ENCODE data around the gene PPP2CA. TPM values are rescaled to one million over a fixed set of nuclear protein-coding genes. Genes with fewer than 3 reads are reported as not detected.
A peak's percentile ranks its signal among the peaks of the same experiment; 100 is the strongest.

Gene PPP2CA
- total and polyA plus RNA-seq, 2 of the 13 experiments (the other 11 are each of a cell fraction or from before 2014, with no cell fraction given): 82.4 to 171 TPM

DNA sequence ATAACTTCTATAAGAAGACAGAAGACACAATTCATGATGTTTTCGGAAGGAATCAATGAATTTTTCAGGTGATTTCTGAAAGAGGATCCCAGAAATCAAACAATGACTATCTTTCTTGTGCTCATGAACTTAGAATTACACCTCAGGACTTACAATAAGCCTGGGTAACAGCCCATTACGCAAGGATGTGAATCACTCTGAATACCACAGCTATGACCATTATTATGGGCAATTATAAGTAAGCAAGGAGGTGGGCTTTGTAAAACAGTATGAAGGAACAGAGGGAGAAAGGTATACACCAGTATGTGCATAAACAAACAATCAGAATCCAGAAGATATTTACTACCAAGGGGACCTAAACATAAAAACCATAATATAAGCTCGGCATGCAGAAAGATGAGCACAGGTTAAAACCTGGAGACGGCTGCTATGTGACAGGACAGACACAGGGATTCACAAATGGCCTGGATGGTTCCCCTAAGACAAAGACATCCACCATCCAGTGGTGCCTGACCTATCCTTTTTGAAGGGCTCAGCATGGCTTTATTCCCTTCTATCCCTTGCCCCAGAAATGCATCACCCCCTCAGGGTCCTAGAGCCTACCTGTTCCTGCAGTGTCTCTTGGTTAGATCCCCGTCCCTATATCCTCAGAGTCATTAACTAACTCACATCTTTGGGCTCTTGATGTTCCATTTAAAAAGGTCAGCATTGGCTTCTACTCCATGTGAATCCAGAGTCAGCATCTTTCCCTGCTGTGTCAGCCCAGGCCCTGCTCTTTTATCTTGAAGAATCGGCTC, 21.8 kb upstream of the PPP2CA start:
- no TSS peak for BruUV-seq (replicated peaks)
- intact Hi-C loops (cut with micrococcal nuclease; ENCODE audit: unreplicated experiment) (no loop called here), in situ Hi-C loops (cut with HindIII; ENCODE audit: extremely low pct_ligation_motif_present, low pct_unique_long_range_greater_than_20kb) (no loop called here)
- FAIRE-seq (no peak), DNase-seq (ENCODE audit: low spot score) (peak; percentile 69), ATAC-seq (no peak)
- Histone ChIP-seq H2AFZ (ENCODE audit: low read length) (no peak overlapping the region), H3K27me3 (ENCODE audit: control insufficient read depth in 1 of 2, insufficient read depth in 2 of 2, low read length in 2 of 2) (no peaks in the 10 kb centered on the region), H4K20me1 (ENCODE audit: insufficient read depth, low read length) (no peaks in the 10 kb centered on the region), H3K4me2 (ENCODE audit: low read depth, low read length) (no peak overlapping the region), H3K9ac (ENCODE audit: insufficient read depth, low read depth, low read length) (no peak overlapping the region), H3K27ac (ENCODE audit: extremely low read length, insufficient read depth, low read length) (no peak overlapping the region), H3K4me1 (ENCODE audit: insufficient read depth, low read length) (peaks cover 56% of the 10 kb centered on the region), H3K79me2 (ENCODE audit: insufficient read depth, low read length) (no peaks in the 10 kb centered on the region), H3K9me3 (ENCODE audit: low read length) (no peaks in the 10 kb centered on the region), H3K36me3 (replicated peaks in 1 of 2; ENCODE audit: control insufficient read depth in 1 of 2, insufficient read depth in 2 of 2, low read length in 2 of 2) (no peaks in the 10 kb centered on the region), H3K4me3 (replicated peaks in 1 of 3; ENCODE audit: insufficient read depth in 1 of 3, low read depth in 2 of 3, low read length in 3 of 3) (no peak overlapping the region)
- TF ChIP-seq ZNF572 (CRISPR knock-in tag; IDR thresholded peaks at IDR 0.05) (no peak), ZFP62 (CRISPR knock-in tag; IDR thresholded peaks at IDR 0.05) (no peak), DNMT3B (CRISPR knock-in tag; conservative IDR thresholded peaks at IDR 0.05) (0 out of 2 replicates have a peak, but pooled peaks have one; percentile 29), ZNF350 (CRISPR knock-in tag; IDR thresholded peaks at IDR 0.05; ENCODE audit: borderline replicate concordance, low read depth) (no peak), CEBPB (IDR thresholded peaks at IDR 0.05; ENCODE audit: borderline replicate concordance, low read depth, low read length) (peak; percentile 79), FOSL1 (CRISPR knock-in tag; IDR thresholded peaks at IDR 0.05; ENCODE audit: borderline replicate concordance) (no peak), ASH2L (IDR thresholded peaks at IDR 0.05; ENCODE audit: insufficient read length, low read depth, low read length) (no peak), RFX1 (IDR thresholded peaks at IDR 0.05) (no peak), MAFK (conservative IDR thresholded peaks at IDR 0.05 in 1 of 2, IDR thresholded peaks at IDR 0.05 in 1 of 2; ENCODE audit: low read length in 2 of 2) (0 out of 4 replicates have a peak, but pooled peaks of 1 of the 2 experiments have one; percentile 4), ZNF75D (CRISPR knock-in tag; IDR thresholded peaks at IDR 0.05; ENCODE audit: borderline replicate concordance) (no peak), ARNTL (CRISPR knock-in tag; IDR thresholded peaks at IDR 0.05) (no peak), CEBPG (CRISPR knock-in tag; IDR thresholded peaks at IDR 0.05) (peak; percentile 64), REPIN1 (CRISPR knock-in tag; IDR thresholded peaks at IDR 0.05; ENCODE audit: borderline replicate concordance, low read depth) (no peak), FOSL2 (CRISPR knock-in tag; IDR thresholded peaks at IDR 0.05) (peak; percentile 69; the same call in 1 of the 2 replicates)
- TF ChIP-seq, protein P1, sequence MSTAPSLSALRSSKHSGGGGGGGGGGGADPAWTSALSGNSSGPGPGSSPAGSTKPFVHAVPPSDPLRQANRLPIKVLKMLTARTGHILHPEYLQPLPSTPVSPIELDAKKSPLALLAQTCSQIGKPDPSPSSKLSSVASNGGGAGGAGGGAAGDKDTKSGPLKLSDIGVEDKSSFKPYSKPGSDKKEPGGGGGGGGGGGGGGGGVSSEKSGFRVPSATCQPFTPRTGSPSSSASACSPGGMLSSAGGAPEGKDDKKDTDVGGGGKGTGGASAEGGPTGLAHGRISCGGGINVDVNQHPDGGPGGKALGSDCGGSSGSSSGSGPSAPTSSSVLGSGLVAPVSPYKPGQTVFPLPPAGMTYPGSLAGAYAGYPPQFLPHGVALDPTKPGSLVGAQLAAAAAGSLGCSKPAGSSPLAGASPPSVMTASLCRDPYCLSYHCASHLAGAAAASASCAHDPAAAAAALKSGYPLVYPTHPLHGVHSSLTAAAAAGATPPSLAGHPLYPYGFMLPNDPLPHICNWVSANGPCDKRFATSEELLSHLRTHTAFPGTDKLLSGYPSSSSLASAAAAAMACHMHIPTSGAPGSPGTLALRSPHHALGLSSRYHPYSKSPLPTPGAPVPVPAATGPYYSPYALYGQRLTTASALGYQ (CRISPR knock-in tag; IDR thresholded peaks at IDR 0.05): no peak
- POLR2A ChIA-PET: interaction anchor here (2.4 kb wide), 1 partner anchor 22 kb away, joined by 14 read pairs; the partner anchor contains the start of gene PPP2CA
- 12% methylated on average over 6 of the region's 6 CpGs for WGBS (ENCODE audit: low lambda C conversion rate)
- CTCF ChIA-PET (ENCODE audit: low intra/inter-chr PET ratio, low total read pairs): no interaction called here

Data from HepG2 (cell line).